Measurements from ENCODE around the gene CHKA.
"Not testable (repeated sequence)": the region's sequence is repeated elsewhere in the genome, so short reads cannot be mapped to it uniquely, and the experiment has no call there.

CHKA gene

GRCh38 chr11:68115285-68115684 lies 5.9 kb downstream of the CHKA start:
- DNase-seq, result no peak

GRCh38 chr11:68113986-68114385 lies 7.2 kb downstream of the CHKA start:
- no peak for DNase-seq

DNA sequence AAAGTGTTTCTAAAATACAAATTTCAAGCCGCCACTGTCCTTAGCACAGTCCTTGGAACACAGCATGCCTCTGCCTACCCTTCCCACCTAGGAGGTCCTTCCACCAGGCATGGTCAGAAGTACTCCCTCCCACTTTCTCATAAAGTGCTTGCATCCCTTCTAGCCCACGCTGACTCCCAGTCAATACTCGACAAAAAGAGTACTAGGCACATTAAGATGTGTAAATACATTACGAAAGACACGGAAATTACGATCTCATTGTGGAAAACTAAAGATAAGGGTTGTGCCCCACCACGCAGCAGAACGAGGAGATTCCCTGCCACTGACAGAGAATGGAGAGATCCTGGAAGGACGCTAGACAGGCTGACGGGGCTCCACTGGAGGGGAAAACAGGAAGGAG lies 13.5 kb downstream of the CHKA start:
- no peak for DNase-seq

GRCh38 chr11:68106165-68106940 lies 14.8 kb downstream of the CHKA start:
- DNase-seq, result no peak

DNA sequence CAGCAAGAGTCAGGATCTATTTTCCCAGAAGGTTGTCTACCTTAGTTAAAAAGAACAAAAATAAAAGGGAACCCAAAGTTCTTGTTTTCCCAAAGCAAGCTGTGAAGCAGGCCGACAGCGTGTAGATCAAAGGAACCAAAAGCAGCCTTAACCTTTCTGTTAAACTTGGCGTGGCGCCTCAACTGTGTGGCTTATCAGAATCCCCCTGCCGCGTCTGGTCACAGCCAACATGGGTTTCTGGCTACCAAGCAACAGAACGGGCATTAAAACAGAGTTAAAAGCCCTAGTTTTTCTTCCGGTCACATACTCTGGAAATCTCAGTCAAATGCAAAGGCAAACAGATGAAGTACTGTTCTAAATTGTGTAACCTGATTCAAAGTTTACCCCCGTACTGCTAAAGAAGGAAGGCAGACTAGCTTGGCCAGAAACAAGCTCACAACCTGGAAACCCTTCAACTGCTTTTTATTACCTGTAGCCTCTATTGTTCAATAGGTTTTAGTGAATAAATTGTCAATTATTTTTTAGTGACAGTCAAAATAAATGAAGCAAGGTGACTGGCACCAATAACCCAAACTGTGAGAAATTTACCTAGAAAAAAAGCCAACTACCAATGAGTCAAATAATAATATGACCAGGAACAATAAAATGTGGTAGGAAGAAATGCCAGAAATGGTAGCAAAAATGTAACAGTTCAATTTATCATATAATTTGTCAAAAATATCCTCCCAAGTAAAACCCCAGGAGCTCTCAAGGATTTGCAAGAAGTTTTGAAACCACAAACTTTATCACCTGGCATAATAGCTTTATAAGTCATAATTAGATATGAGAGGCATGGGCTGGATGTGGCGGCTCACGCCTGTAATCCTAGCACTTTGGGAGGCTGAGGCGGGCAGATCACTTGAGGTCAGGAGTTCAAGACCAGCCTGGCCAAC lies 21.4 kb downstream of the CHKA start:
- no peak for DNase-seq

DNA sequence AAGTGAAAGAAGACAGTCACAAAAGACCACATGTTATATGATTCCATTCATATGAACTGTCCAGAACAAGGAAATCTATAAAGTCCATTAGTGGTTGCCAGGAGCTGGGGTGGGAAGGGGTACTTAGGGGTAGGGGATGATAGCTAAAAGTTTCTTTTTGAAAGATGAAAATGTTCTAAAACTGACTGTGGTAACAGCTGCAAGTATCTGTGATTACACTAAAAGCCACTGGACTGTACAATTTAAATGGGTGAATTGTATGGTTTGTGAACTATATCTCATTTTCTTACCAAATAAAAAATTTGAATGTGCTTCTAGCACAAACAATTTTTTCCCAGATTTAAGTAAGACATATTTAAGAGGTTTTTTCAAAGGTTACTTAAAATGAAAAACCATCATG lies 22.1 kb downstream of the CHKA start:
- no peak for DNase-seq

DNA sequence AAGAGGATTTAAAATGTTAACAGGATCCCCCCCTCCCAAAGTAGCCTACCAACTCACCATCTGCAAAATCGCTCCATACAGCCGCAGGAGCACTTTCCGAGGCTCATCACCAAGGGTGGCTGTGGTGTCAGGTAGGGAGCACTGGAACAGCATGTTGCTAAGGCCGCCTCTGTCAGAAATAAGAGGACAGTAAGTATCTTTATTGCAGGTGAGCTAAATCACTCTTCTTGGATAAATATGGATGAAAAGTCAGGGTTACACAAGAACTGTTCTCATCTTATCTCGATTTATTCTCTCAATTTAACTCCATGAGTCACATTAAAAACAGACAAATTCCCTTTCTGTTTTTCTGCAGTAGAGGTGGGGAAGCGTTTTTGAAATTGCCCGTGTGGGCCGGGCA lies 24.2 kb downstream of the CHKA start:
- DNase-seq, result no peak

DNA sequence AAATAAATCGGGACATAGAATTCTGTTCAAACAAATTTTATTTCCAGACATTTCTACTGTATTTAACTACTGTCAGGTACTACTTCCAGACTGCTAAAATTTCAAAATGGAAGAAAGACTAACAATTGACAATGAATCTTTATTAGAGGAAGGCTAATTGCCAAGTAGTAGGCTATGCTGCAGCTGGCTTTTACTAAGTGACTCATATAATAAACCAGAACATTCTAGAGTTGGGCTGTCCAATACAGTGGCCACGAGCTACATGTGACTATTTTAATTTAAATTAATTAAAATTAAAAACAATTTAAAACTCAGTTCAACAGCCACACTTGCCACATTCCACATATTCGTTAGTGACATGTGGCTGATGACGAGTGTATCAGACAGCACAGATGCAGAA lies 27.6 kb downstream of the CHKA start:
- no peak for DNase-seq

DNA sequence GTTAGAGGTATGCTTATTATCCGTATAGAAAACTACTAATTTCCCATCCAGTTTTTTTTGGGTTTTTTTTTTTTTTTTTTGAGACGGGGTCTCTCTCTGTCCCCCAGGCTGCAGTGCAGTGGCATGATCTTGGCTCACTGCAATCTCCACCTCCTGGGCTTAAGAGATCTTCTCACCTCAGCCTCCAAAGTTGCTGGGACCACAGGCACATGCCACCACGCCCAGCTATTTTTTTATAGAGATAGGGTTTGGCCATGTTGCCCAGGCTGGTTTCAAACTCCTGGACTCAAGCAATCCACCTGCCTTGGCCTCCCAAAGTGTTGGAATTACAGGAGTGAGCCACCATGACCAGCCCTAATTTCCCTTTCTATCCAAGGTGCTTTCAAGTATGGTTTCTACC lies 28.2 kb downstream of the CHKA start:
- not testable (repeated sequence) for DNase-seq

- DNase-seq, result no peak
These were observed 28.8 kb downstream of the CHKA start for GRCh38 chr11:68092411-68092810.

GRCh38 chr11:68090706-68091105 lies 30.5 kb downstream of the CHKA start:
- DNase-seq, result no peak

- no peak for DNase-seq
These were observed 30.9 kb downstream of the CHKA start for GRCh38 chr11:68090287-68090686.

DNA sequence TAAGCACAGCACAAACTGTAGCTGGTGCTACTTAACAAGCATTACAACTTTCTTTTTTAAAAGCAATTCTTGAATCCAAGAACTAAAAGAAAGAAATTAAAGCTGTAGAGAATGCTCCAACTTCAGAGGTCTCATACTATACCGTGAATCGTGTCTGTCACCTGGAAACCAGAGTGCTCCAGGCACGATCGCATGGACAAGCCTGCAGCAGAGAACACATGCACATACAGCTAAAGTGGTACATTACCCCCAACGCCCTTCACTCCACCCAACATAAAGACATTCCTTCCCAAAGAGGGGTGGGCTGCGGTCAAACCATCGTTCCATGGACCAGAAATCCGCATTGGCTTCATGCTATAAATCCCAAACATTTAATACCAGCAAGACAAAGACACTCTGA lies 31.5 kb downstream of the CHKA start:
- DNase-seq, result no peak

- DNase-seq, result no peak
These were observed 37.7 kb downstream of the CHKA start for GRCh38 chr11:68083517-68083916.

DNA sequence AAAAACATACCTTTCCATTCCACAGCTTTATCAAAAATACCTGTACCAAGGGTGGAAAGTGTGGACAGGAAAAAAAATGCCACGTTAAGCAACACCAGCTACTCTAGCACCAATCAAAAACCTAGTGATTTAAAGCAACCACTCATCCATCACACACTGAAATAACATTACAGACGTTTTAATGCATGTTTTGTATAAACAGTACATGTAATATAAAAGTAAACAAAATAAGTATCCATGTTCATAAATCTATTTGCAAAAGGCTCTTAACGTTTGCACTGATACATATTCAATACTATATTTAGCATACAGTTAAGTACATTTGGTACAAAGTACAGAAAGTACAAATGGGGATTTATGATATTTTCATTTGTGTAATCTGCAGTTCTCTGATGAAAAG lies 38.7 kb downstream of the CHKA start:
- DNase-seq, result no peak

DNA sequence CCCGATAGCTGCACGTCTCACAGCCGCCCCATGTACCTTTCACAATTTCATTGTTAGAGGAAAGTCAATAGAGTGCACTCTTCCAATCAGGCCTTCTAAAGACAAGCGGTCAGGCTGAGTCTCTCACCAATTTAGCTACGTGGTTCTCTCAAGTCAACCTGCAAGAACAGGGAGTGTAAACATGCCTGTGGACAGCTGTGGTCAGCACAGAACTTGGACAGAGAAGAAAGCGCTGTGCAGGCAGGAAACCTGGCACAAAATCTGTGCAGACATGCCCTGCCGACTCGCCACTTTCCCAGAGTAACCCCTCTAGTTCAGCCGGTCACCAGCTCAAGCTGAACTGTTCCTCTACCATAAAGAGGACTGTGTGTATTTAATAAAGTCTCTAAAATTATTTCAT lies 39.5 kb downstream of the CHKA start:
- no peak for DNase-seq

DNA sequence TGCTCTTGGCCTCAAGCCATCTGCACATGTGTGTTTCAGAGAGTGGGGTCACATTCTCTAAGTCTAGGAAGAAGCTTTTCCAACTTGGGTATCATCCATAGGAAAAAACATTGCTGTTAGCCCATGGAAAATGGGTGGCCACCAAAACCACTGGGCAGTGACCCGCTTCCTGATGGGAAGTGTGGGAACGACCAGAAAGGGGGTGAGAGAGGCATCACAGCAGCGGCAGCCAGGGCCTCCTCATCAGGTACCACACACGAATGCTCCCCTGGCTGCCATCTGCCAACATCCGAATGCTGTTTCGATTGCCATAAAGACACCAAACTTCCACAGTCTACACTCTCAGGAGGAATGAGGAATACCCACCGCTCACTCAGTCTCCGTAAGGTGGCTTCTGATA lies 40.3 kb downstream of the CHKA start:
- DNase-seq, result no peak

DNA sequence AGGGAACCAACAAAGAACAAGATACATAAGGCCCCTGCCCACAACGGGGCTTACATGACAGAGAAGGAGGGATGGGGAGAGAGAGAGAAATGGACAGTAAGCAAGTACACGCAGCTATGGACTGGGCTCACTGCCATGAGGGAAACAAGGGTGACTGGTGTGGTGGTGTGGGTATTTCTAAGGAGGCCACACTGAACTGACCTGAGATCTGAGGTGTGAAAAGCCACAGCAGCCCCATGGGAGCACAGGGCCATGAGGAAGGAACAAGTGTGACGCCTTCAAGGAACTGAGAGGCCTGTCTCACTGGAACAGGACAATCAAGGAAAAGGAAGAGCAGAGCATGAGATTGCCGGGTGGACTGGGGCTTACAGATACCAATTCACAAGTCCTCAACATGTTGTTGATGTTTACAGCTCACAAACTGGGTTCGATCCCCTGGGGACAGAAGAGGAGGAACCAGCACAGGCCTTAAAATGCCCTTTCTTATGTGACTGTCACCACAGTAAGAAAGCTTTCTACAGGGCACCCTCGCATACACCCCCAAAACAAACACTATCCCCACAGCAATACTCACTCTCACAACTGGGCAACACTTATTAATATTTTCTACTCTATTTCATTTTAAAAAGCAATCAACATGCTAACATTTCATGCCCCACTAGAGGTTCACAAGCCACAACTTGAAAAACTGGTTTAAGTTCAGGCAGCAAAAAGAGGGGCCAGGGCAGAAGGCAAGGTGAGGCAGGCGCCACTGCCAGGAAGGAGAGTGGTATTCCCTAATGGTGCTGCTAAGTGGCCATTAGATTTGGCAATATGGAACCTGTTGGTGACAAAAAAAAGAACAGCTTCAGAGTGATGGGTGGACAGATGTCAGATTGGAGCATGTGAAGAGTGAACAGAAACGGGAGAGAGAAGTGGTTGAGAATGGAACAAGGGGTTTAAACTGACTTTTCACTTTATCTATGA lies 43.3 kb downstream of the CHKA start:
- DNase-seq, result no peak

DNA sequence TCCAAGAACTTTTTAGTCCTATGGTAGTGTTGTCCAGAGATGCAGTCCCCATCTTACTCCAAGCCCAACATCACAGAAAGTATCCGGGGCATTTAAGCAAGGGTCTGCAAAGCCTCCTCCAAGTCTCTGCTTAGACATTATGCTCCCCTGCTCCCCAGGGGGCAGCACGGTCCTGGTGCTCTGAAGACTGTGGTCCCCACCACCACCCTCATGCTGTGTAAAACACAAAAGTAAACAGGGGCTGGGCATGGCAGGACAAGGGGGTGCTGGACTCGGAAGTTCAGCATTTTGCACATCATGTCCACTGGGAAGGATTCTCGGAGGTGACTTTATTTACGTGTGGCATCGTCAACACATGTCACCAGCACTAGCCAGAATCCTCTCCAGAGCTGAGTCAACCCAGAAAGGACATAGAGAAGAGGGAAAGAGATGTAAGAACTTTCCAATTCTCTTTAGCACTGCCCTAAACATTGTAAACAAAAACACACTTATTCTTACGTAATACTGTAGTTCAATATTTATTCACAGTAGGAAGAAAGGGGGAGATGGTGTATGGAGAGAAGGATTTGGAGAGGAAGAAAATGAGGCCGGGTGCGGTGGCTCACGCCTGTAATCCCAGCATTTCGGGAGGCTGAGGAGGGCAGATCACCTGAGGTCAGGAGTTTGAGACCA lies 44.7 kb downstream of the CHKA start:
- DNase-seq, result no peak

DNA sequence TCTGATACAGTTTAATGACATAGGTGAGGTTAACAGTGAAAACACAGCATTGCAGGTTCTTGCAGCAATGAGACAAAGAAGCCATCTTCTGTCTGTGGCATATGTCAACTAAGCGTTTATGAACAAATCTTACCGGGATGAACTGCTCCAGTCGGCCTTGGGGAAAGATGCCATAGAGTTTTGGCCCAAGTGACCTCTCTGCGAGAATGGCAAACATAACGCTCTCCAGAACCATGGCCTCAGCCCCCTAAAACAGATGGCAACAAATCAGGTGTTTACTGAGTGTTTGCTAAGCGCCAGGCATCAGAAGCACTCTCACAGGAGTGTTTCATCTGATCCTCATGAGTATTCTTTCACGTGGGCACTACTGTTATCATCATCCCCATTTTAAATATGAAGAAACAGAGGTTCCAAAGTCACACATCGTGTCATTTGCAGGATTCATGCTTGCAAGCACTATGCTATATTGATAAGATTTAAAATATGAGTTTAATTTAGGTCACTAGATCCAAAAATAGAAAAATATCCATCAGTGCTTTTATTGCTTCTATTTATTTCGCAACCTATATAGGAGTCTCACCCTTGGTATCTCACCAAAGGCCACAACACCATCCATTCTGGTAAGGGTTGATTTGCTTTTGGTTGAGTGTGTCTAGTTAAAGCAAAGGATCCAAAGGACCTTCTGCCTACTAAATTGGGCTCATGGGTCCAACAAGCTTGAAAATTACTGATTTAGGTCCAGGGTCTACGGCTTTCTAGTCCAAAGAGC lies 46.4 kb downstream of the CHKA start:
- DNase-seq, result no peak

DNA sequence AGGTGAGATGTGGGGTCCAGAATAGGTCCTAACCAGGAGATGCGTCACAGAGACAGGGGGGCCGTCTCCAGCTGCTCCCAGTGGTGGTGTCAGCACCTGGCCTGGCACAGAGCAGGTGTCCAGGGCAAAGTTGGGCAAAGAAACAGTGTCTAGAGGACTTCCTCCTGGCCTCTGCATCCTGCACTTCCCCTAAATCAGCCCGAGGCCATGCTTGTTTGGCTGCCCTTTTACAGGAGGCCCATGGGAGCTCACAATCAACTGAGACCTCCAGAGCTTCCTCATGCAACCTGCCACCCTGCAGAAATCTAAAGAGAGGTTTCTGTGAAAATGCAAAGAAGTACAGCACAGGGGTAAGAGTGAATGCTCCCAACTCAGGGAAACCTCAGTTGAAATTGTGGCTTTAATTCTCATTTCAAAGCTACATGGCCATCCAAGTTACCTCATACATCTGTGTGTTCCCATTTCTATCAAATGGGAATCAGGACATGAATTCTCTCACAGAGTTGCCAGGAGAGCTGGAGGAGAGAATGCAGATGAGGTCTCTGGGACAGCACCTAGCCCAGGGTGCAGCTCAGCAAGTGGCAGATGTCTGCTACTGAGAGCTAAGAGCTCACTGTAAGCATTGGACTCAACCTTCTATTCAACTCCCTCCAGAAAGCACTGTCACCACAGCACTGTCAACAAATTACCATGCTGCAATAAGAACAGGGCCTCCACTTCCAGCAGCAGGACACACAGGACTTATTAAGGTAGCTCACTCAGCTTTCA lies 49.7 kb downstream of the CHKA start:
- no peak for DNase-seq
